GM12891 (cell line): ENCODE data around the gene CNR2.

Experiments used
- POLR2A ChIP-seq: IDR thresholded peaks from 2 replicates; pipeline ENCODE4 v1.6.1; 2011; ENCODE audit warnings: low read depth, low read length, control low read depth
- POLR2AphosphoS5 ChIP-seq: IDR thresholded peaks from 2 replicates; pipeline ENCODE4 v1.6.1; 2011; ENCODE audit warnings: low read depth, low read length, control low read depth
- TAF1 ChIP-seq: IDR thresholded peaks from 2 replicates; pipeline ENCODE4 v1.6.1; 2011; ENCODE audit warnings: low read depth, low read length, control low read depth

DNA sequence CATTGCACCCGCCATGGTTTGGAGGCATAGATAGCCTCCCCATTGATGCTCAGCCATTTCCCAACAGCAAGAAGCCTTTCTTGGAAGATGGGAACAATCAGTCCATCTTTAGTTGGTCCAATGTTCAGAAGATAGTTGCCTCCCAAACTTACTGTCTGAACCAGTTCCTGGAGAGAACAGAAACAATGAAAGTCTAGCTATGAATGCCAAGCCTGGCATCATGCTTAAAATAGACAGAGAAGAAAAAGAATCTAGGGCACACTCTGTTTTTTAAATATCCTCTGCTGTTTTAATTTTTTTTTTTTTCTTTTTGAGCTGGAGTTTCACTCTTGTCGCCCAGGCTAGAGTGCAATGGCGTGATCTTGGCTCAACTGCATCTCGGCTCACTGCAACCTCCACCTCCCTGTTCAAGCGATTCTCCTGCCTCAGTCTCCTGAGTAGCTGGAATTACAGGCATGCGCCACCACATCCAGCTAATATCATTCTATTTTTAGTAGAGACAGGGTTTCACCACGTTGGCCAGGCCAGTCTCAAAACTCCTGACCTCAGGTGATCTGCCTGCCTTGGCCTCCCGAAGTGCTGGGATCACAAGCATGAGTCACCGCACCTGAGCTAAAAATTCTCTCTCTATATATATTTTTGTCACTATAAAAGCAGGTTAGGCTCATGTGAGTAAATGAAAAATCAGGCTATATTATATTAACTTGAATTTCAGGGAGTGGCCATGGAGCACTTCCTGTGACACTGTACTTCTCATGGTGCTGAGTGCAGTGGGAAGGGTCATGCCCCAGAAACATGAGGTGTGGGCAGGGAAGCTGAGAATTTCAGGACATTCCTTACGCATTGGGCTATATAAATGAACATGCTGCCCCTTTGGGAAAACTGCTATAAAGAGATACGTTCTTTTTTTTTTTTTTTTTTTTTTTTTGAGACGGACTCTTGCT is 64.2 kb downstream of the CNR2 start:
- TF ChIP-seq POLR2AphosphoS5 (no peak), POLR2A (no peak), TAF1 (no peak)
